ENCODE results near the gene RUNX1.

DNA sequence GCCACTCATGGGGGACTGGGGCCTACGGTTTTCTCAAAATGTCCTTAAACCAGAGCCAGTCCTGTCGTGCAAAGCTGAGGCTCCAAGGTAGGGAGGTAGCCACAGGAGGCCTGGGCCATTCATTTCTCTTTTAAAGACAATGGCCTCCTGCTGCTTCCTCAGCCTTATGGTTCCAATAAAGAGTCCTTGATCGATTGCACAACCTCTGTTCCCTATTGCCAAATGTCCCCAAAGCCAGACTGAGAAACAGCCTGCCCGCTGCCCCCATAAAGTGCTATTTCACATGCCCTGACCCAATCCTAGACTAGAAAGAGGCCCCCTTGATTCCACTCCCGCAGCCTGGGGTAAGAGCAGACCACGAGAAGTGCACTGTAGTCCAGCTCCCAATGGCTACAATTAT lies 213.6 kb downstream of the RUNX1 start:
- no peak for TF ChIP-seq EP300 (IDR thresholded peaks at IDR 0.05)
- TF ChIP-seq, protein P1, sequence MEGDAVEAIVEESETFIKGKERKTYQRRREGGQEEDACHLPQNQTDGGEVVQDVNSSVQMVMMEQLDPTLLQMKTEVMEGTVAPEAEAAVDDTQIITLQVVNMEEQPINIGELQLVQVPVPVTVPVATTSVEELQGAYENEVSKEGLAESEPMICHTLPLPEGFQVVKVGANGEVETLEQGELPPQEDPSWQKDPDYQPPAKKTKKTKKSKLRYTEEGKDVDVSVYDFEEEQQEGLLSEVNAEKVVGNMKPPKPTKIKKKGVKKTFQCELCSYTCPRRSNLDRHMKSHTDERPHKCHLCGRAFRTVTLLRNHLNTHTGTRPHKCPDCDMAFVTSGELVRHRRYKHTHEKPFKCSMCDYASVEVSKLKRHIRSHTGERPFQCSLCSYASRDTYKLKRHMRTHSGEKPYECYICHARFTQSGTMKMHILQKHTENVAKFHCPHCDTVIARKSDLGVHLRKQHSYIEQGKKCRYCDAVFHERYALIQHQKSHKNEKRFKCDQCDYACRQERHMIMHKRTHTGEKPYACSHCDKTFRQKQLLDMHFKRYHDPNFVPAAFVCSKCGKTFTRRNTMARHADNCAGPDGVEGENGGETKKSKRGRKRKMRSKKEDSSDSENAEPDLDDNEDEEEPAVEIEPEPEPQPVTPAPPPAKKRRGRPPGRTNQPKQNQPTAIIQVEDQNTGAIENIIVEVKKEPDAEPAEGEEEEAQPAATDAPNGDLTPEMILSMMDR (IDR thresholded peaks at IDR 0.05) = no peak
